Calu3 (cell line): ENCODE data around the gene TEX261. TPM values are rescaled to one million over a fixed set of nuclear protein-coding genes. Genes with fewer than 3 reads are reported as not detected.
A peak's percentile ranks its signal among the peaks of the same experiment; 100 is the strongest.
"Not testable (repeated sequence)": the region's sequence is repeated elsewhere in the genome, so short reads cannot be mapped to it uniquely, and the experiment has no call there.

Experiments used
- BruUV-seq: library from RNA; stranded (reverse); fragments of 400-500 nt; replicated peaks from 2 replicates; lab custom pipeline; 2021; lab: Mats Ljungman, UMichigan
- CTCF ChIA-PET: fragments of 300-600 bp; sonication (Branson Sonifier 250); formaldehyde crosslinking; loops from one replicate; lab custom pipeline; 2022; ENCODE audit warnings: antibody characterized with exemption; lab: Charles Lee
- DNase-seq: peaks from one replicate; pipeline ENCODE4 v3.0.0; 2022
- H3K27ac Mint-ChIP-seq: one replicate; pipeline ENCODE4 v1.8.0; 2022; ENCODE audit warnings: mixed read lengths; ENCODE audit not compliant: unreplicated experiment
- H3K27me3 Mint-ChIP-seq: one replicate; pipeline ENCODE4 v1.8.0; 2022; ENCODE audit warnings: mixed read lengths; ENCODE audit not compliant: unreplicated experiment
- H3K36me3 Mint-ChIP-seq: one replicate; pipeline ENCODE4 v1.8.0; 2022; ENCODE audit warnings: mild to moderate bottlenecking, moderate library complexity, mixed read lengths; ENCODE audit not compliant: insufficient read depth, unreplicated experiment
- H3K4me1 Mint-ChIP-seq: one replicate; pipeline ENCODE4 v1.8.0; 2022; ENCODE audit warnings: mild to moderate bottlenecking, low read depth, mixed read lengths; ENCODE audit not compliant: unreplicated experiment
- H3K4me3 Mint-ChIP-seq: one replicate; pipeline ENCODE4 v1.8.0; 2022; ENCODE audit warnings: mild to moderate bottlenecking, low read depth, moderate library complexity, mixed read lengths; ENCODE audit not compliant: unreplicated experiment
- H3K9me3 Mint-ChIP-seq: one replicate; pipeline ENCODE4 v1.8.0; 2022; ENCODE audit warnings: low read depth, mixed read lengths; ENCODE audit not compliant: unreplicated experiment
- CTCF ChIP-seq: fragments of 200-600 bp; IDR thresholded peaks from one replicate; pipeline ENCODE4 v1.8.0; 2022; ENCODE audit warnings: antibody characterized with exemption; ENCODE audit not compliant: unreplicated experiment
- intact Hi-C: fragments of 100-400 bp; cut with micrococcal nuclease; formaldehyde crosslinking; loops from one replicate; pipeline ENCODE4 v1.10.0; 2022; ENCODE audit not compliant: unreplicated experiment
- total RNA-seq: library from RNA; stranded (reverse); gene quantifications from 2 replicates; pipeline ENCODE4 v1.2.3, GENCODE V29; 2022

The TEX261 gene
- total RNA-seq, 1 experiment from 2014 or later, result 61.2 TPM

- BruUV-seq, H3K9me3 Mint-ChIP-seq, H3K36me3 Mint-ChIP-seq, H3K27me3 Mint-ChIP-seq: not testable (repeated sequence)
- H3K4me1 Mint-ChIP-seq, result peaks cover 16% of the 10 kb centered on the region
- peak; percentile 78 for DNase-seq
- intact Hi-C loops, result loop anchor here (1.0 to 5.0 kb wide), 2 partner anchors 45 to 124 kb away; partner anchors contain the start of gene NAGK
- peak; percentile 34 for TF ChIP-seq CTCF
- CTCF ChIA-PET, result interaction anchor here (0.6 to 1.5 kb wide), 3 partner anchors 45 to 131 kb away, joined by 6 to 32 read pairs (median 9); partner anchors contain the start of gene NAGK
- peak overlapping the region; percentile 63 for H3K4me3 Mint-ChIP-seq
- H3K27ac Mint-ChIP-seq, result peak overlapping the region; percentile 79
Measured at GRCh38 chr2:71023553-71024243, 29.0 kb upstream of the TEX261 start.

DNA sequence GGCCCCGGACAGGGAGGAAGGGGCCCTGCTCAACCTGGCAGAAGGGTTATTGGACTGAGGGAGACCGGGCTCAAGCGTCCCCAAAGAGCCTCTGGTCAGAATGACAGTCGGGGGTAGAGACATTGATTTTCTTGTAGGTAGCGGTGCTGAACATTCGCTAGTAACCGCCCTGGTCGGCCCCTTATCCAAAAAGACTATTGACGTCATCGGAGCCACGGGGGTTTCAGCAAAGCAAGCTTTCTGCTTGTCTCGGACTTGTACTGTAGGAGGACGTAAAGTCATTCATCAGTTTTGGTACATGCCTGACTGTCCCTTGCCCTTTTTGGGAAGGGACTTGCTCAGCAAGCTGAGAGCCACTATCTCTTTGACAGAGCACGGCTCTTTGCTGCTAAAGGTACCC, 26.7 kb upstream of the TEX261 start:
- H3K36me3 Mint-ChIP-seq, H3K9me3 Mint-ChIP-seq, H3K4me3 Mint-ChIP-seq, H3K27ac Mint-ChIP-seq, H3K27me3 Mint-ChIP-seq, DNase-seq, BruUV-seq: not testable (repeated sequence)
- CTCF ChIA-PET, result interaction anchor here (2.2 kb wide), 1 partner anchor 48 kb away, joined by 6 read pairs; no protein-coding TSS in a partner anchor
- peaks cover 16% of the 10 kb centered on the region for H3K4me1 Mint-ChIP-seq
- intact Hi-C loops, result loop anchor here (5.0 kb wide), 1 partner anchor 126 kb away; no protein-coding TSS in a partner anchor

GRCh38 chr2:71019989-71020388, 25.3 kb upstream of the TEX261 start:
- H3K27ac Mint-ChIP-seq, CTCF ChIA-PET, H3K4me3 Mint-ChIP-seq, DNase-seq, H3K9me3 Mint-ChIP-seq, H3K36me3 Mint-ChIP-seq, H3K27me3 Mint-ChIP-seq, BruUV-seq: not testable (repeated sequence)
- H3K4me1 Mint-ChIP-seq, result peaks cover 16% of the 10 kb centered on the region
- intact Hi-C loops, result loop anchor here (5.0 kb wide), 1 partner anchor 127 kb away; no protein-coding TSS in a partner anchor

DNA sequence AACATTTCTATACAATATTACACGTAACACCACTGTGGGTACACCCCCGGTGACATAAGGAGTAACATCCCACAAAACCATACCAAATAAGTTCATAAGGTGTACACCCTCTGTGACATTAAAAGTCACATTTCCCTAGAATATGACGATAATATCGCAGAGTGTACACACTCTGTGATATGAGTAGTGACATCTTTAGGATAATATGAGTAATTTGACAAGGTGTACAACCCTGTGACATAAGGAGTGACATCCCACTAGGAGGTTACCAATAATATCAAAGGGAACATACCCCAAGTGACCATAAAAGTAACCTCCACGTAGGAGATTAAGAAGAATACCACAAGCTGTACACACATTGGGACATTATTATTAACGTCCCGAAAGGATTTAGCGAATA, 24.0 kb upstream of the TEX261 start:
- no TSS peak for BruUV-seq
- CTCF ChIA-PET, result no interaction called here
- Mint-ChIP-seq H3K9me3 (no peaks in the 10 kb centered on the region), H3K4me3 (no peak overlapping the region), H3K27me3 (no peaks in the 10 kb centered on the region), H3K4me1 (peaks cover 9% of the 10 kb centered on the region), H3K27ac (no peak overlapping the region), H3K36me3 (peaks cover 5% of the 10 kb centered on the region)
- no peak for DNase-seq
- intact Hi-C loops, result no loop called here
- no peak for TF ChIP-seq CTCF

GRCh38 chr2:71011786-71012185, 17.1 kb upstream of the TEX261 start:
- H3K4me3 Mint-ChIP-seq, H3K4me1 Mint-ChIP-seq, H3K36me3 Mint-ChIP-seq, intact Hi-C loops, CTCF ChIA-PET, H3K9me3 Mint-ChIP-seq, DNase-seq, BruUV-seq, H3K27ac Mint-ChIP-seq: not testable (repeated sequence)
- peaks cover 52% of the 10 kb centered on the region for H3K27me3 Mint-ChIP-seq
